IPS-11a (cell line): ENCODE measurements around the gene DAW1.
"Not testable (repeated sequence)": the region's sequence is repeated elsewhere in the genome, so short reads cannot be mapped to it uniquely, and the experiment has no call there.

Experiments
- H3K4me3 ChIP-seq: one replicate; pipeline ENCODE4 v1.5.1; 2013; ENCODE audit warnings: low read depth, low read length, control low read depth

DAW1 gene

GRCh38 chr2:227908266-227909054 lies 37.0 kb downstream of the DAW1 start:
- no peak overlapping the region for H3K4me3 ChIP-seq

GRCh38 chr2:227914362-227914761 lies 42.9 kb downstream of the DAW1 start:
- H3K4me3 ChIP-seq = no peak overlapping the region

DNA sequence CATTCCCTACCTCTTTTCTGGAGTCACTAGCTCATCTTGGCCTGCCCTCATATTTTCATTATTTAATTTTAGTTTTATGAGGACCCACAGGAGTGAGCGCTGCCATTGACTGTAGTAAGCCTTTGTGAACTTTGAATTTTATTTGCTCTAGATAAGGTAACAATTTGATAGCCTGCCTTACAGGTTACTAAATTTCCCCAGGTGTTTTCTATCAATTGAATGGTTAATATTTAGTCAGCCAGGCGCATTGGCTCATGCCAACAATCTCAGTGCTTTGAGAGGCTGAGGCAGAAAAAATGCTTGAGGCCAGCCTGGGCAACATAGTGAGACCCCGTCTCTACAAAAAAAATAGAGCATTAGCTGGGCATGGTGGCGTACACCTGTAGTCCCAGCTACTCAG lies 50.2 kb downstream of the DAW1 start:
- H3K4me3 ChIP-seq = no peak overlapping the region

GRCh38 chr2:227932001-227932400 lies 60.6 kb downstream of the DAW1 start:
- no peak overlapping the region for H3K4me3 ChIP-seq

GRCh38 chr2:227932403-227932802 lies 61.0 kb downstream of the DAW1 start:
- no peak overlapping the region for H3K4me3 ChIP-seq

GRCh38 chr2:227933884-227934283 lies 62.5 kb downstream of the DAW1 start:
- H3K4me3 ChIP-seq = no peak overlapping the region

DNA sequence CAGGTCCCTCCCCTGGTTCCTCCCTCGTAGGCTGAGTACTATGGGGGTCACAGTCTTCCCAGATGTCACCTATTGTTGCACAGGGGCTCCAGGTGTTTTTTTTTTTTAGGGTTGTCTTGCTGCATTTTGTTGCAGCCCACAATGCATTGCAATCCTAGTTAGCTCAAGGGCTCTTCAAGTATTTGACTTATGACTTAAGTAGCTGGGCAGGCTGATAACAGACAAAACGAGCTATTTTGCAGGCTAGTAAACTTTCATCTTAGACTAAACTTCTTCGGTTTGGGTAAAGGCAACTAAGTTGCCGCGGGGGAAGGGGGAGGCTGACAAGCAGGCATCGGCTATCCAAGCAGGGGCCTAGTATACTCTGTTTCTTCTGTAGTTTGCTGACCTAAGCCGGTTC lies 64.8 kb downstream of the DAW1 start:
- H3K4me3 ChIP-seq = not testable (repeated sequence)

- no peak overlapping the region for H3K4me3 ChIP-seq
Observed at GRCh38 chr2:227939271-227940027, 68.0 kb downstream of the DAW1 start.

GRCh38 chr2:227942021-227942420 lies 70.6 kb downstream of the DAW1 start:
- H3K4me3 ChIP-seq = no peak overlapping the region

- H3K4me3 ChIP-seq = no peak overlapping the region
Observed at GRCh38 chr2:227942965-227943364, 71.5 kb downstream of the DAW1 start.

DNA sequence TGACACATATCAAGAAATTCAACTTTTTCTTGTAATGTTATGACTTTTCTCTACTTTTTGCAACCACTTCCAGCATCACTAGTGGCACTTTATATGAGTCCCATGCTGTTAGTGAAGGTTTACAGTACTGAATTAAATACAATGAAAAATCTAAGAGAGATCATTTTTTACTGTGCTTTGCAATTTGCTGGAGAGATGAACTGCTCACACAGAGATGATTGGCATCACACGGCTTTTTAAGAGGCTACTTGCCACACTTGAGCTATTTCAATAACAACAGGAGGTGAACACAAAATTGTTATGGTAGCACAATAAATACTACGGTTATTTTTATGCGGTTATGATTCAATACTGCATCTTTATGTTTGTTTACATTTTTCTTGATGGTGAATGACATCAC lies 88.9 kb downstream of the DAW1 start:
- no peak overlapping the region for H3K4me3 ChIP-seq

GRCh38 chr2:227971619-227972230 lies 100.3 kb downstream of the DAW1 start:
- no peak overlapping the region for H3K4me3 ChIP-seq

DNA sequence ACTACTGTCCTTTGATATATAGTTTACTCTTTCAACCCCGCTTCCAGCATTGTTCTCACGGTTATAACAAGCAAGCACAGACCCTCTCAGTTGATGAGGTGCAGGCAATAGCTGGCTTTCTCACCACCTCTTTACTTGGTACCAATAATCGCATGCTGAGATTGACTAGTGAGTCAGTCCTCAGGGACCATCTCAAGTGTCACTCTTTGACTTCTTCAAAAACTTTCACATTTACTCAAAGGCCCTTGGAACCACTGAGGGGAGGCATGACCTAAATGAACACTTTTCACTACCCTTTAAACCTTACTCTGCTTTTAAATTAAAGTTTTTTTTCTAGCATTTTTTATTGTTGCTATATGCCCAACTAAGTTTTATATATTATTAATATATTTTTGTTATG lies 101.8 kb downstream of the DAW1 start:
- no peak overlapping the region for H3K4me3 ChIP-seq
